ENCODE measurements around the gene FLT3LG. TPM values are rescaled to one million over a fixed set of nuclear protein-coding genes. Genes with fewer than 3 reads are reported as not detected.

FLT3LG gene
- total RNA-seq, 4 donors from 2014 or later = 2.8 to 7.3 (median 6.3) TPM

DNA sequence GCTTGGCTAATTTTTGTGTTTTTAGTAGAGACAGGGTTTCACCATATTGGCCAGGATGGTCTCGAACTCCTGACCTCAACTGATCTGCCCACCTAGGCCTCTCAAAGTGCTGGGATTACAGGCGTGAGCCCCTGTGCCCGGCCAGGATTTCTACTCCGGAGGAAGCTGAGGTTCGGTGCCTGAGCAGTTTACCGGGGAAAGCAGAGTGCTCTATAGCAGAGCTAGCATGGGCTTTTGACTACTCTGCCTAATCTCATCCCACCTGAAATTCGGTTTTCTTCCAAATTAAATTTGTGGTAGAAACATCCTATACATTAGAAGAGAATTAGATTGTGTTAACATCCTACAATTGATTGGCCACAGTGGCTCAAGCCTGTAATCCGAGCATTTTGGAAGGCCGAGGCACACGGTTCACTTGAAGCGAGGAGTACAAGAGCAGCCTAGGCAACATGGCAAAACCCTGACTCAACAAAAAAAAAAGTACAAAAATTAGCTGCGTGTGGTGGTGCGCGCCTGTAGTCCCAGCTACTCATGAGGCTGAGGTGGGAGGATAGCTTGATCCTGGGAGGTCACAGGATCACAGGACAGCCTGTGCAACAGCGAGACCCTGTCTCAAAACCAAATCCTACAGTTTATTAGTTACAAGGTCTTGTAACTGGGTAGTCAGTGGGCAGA lies 15.0 kb downstream of the FLT3LG start:
- intact Hi-C loops (cut with DNase I) = no loop called here
- peak overlapping the region; percentile 75 to 85 (median 78) for H3K4me3 ChIP-seq (replicated peaks in 1 of 3)
- DNase-seq = no peak
- peaks cover 18 to 20% of the 10 kb centered on the region in 2 donors for H3K4me1 ChIP-seq
- H3K27ac ChIP-seq = peak overlapping the region; percentile 10 to 89 (median 37)
- no peaks in the 10 kb centered on the region for H3K27me3 ChIP-seq
- TF ChIP-seq, protein P1, sequence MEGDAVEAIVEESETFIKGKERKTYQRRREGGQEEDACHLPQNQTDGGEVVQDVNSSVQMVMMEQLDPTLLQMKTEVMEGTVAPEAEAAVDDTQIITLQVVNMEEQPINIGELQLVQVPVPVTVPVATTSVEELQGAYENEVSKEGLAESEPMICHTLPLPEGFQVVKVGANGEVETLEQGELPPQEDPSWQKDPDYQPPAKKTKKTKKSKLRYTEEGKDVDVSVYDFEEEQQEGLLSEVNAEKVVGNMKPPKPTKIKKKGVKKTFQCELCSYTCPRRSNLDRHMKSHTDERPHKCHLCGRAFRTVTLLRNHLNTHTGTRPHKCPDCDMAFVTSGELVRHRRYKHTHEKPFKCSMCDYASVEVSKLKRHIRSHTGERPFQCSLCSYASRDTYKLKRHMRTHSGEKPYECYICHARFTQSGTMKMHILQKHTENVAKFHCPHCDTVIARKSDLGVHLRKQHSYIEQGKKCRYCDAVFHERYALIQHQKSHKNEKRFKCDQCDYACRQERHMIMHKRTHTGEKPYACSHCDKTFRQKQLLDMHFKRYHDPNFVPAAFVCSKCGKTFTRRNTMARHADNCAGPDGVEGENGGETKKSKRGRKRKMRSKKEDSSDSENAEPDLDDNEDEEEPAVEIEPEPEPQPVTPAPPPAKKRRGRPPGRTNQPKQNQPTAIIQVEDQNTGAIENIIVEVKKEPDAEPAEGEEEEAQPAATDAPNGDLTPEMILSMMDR (IDR thresholded peaks at IDR 0.05) = no peak
- no peak for TF ChIP-seq POLR2A (IDR thresholded peaks at IDR 0.05)
- 28 to 29% methylated on average over 15 of the region's 15 CpGs for WGBS, 2 donors
- peaks cover 38 to 40% of the 10 kb centered on the region in 2 donors for H3K36me3 ChIP-seq
- no peaks in the 10 kb centered on the region for H3K9me3 ChIP-seq

DNA sequence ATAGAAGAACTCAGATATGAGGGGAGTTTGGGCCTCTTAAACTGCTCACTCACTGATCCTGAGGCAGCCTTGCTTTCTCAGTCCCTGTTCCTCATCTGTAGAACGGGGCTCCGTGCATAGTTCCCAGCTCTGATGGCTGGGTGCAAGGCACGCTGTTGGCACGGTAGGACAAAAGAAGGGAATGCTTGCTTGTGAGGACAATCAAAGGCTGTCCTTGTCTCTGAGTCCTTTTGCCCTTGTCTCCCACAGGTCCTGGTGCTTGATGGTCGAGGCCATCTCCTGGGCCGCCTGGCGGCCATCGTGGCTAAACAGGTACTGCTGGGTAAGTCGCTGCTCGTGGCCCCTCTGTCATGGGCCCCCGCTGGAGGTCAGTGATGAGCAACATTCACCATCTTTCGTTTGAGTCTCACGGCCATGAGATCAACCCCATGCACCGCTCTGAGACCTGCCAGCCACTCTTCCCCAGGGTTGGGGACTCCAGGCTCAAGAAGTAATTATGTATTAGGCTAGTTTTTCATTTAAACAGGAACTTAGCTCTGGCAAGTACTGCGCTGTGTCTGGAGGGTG lies 15.7 kb downstream of the FLT3LG start:
- Histone ChIP-seq H3K4me3 (replicated peaks in 1 of 3) (peak overlapping the region in 1 of 3 donors; percentile 85), H3K4me1 (peaks cover 18 to 20% of the 10 kb centered on the region in 2 donors), H3K27ac (peak overlapping the region in 1 of 3 donors; percentile 89), H3K9me3 (no peaks in the 10 kb centered on the region), H3K36me3 (peaks cover 38 to 40% of the 10 kb centered on the region in 2 donors), H3K27me3 (no peaks in the 10 kb centered on the region)
- no peak for DNase-seq
- 73 to 82% methylated on average over 9 to 15 of the region's 15 CpGs for WGBS, 2 donors
- TF ChIP-seq POLR2A (IDR thresholded peaks at IDR 0.05) = no peak
- TF ChIP-seq, protein P1 (IDR thresholded peaks at IDR 0.05) = no peak
- intact Hi-C loops (cut with DNase I) = no loop called here

DNA sequence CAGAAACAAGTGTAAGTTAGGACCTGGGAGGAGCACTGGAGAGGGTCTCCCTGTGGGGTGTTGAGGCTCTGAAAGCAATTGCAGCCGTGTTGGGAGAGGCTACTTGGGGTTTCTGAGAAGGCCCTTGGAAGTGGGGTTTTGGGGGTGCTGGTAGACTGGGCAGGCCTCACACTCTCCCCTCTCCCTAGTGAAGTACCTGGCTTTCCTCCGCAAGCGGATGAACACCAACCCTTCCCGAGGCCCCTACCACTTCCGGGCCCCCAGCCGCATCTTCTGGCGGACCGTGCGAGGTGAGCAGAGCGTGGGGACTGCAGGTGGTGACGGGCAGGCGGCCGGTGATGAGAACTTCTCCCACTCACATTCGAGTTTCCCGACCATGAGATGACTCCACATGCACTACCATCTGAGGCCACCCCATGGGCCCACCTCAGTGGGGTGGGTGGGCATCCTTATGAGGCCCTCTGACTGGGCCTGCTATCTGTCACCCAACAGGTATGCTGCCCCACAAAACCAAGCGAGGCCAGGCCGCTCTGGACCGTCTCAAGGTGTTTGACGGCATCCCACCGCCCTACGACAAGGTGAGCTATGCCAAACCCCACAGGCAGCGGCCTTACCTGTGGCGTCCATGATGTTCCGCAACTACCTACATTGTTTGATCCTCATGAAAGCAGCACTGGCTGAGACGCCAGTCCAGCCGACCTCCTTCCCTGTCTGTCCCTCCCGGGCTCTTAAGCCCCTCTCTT lies 16.4 kb downstream of the FLT3LG start:
- no peaks in the 10 kb centered on the region for H3K27me3 ChIP-seq
- no peaks in the 10 kb centered on the region for H3K9me3 ChIP-seq
- no peak for DNase-seq
- 87 to 92% methylated on average over 15 to 27 of the region's 27 CpGs for WGBS, 2 donors
- peak overlapping the region in 1 of 3 donors; percentile 85 for H3K4me3 ChIP-seq (replicated peaks in 1 of 3)
- no peak overlapping the region for H3K27ac ChIP-seq
- H3K4me1 ChIP-seq = peaks cover 20 to 22% of the 10 kb centered on the region in 2 donors
- intact Hi-C loops (cut with DNase I) = no loop called here
- TF ChIP-seq POLR2A (IDR thresholded peaks at IDR 0.05) = no peak
- TF ChIP-seq, protein P1 (IDR thresholded peaks at IDR 0.05) = no peak
- peaks cover 38 to 40% of the 10 kb centered on the region in 2 donors for H3K36me3 ChIP-seq

DNA sequence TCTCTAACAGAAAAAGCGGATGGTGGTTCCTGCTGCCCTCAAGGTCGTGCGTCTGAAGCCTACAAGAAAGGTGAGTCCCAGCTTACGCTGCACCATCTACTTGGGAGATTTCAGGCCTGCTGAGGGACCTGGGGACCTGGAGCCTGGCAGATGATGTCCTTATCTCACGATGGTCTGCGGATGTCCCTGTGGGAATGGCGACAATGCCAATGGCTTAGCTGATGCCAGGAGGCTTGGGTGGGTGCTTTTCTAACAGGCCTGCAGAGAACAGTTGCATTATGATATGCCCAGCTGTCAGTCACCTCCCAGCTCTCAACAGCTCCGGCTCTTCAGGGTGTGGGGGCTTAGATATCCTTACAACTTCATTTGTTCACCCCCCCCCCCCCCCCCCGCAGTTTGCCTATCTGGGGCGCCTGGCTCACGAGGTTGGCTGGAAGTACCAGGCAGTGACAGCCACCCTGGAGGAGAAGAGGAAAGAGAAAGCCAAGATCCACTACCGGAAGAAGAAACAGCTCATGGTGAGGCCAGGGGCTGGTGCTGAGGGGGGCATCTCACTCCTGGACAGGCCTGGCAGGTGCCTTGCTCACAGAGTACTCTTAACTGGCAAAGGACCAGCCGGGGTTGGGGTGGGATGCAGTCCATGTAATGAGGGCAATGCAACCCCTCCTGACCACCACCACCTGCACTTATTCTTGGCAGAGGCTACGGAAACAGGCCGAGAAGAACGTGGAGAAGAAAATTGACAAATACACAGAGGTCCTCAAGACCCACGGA lies 17.2 kb downstream of the FLT3LG start:
- no peak for DNase-seq
- H3K27me3 ChIP-seq = no peaks in the 10 kb centered on the region
- no peak overlapping the region for H3K4me3 ChIP-seq (replicated peaks in 1 of 3)
- 79 to 83% methylated on average over 10 to 14 of the region's 17 CpGs for WGBS, 2 donors
- peaks cover 23 to 25% of the 10 kb centered on the region in 2 donors for H3K4me1 ChIP-seq
- H3K27ac ChIP-seq = no peak overlapping the region
- intact Hi-C loops (cut with DNase I) = no loop called here
- no peak for TF ChIP-seq POLR2A (IDR thresholded peaks at IDR 0.05)
- TF ChIP-seq, protein P1 (IDR thresholded peaks at IDR 0.05) = no peak
- H3K9me3 ChIP-seq = no peaks in the 10 kb centered on the region
- H3K36me3 ChIP-seq = peaks cover 38 to 40% of the 10 kb centered on the region in 2 donors
